Subcutaneous adipose tissue (tissue), 4 donors: ENCODE measurements around the gene MLIP. TPM values are rescaled to one million over a fixed set of nuclear protein-coding genes. Genes with fewer than 3 reads are reported as not detected.

Experiments
- total RNA-seq, 4 donors: library from RNA; depleted of rRNA; stranded (reverse); fragments of >200 nt; gene quantifications; one replicate each; pipeline ENCODE4 v1.1.0, GENCODE V29; 2016
- TF ChIP-seq, protein P1 (sequence below): fragments of 450-650 bp; IDR thresholded peaks from one replicate; pipeline ENCODE4 v1.5.1; 2016; ENCODE audit warnings: low read depth, mild to moderate bottlenecking, control low read depth, antibody characterized with exemption, moderate library complexity

The MLIP gene
- total RNA-seq, 4 donors from 2014 or later, result 0.51 to 10.1 (median 4.6) TPM

DNA sequence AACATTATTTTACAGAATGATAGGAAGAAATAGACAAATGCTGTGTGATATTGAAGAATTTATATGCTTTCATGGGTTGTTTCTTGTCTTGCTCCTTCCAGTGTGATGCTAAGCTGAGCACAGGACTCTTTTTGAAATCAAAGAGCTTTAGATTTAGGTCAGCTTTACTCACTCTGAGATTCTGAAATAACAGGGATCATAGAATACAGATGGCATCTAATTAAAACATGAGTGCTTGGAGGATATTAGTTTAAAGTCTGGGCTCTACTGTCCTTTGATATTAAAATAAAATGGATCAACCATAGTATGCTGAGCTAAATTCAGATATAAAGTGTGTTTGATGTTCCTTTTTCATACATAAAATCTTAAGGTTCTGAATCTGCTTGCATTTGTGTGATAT lies 29.6 kb downstream of the MLIP start:
- TF ChIP-seq, protein P1, sequence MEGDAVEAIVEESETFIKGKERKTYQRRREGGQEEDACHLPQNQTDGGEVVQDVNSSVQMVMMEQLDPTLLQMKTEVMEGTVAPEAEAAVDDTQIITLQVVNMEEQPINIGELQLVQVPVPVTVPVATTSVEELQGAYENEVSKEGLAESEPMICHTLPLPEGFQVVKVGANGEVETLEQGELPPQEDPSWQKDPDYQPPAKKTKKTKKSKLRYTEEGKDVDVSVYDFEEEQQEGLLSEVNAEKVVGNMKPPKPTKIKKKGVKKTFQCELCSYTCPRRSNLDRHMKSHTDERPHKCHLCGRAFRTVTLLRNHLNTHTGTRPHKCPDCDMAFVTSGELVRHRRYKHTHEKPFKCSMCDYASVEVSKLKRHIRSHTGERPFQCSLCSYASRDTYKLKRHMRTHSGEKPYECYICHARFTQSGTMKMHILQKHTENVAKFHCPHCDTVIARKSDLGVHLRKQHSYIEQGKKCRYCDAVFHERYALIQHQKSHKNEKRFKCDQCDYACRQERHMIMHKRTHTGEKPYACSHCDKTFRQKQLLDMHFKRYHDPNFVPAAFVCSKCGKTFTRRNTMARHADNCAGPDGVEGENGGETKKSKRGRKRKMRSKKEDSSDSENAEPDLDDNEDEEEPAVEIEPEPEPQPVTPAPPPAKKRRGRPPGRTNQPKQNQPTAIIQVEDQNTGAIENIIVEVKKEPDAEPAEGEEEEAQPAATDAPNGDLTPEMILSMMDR, result no peak

DNA sequence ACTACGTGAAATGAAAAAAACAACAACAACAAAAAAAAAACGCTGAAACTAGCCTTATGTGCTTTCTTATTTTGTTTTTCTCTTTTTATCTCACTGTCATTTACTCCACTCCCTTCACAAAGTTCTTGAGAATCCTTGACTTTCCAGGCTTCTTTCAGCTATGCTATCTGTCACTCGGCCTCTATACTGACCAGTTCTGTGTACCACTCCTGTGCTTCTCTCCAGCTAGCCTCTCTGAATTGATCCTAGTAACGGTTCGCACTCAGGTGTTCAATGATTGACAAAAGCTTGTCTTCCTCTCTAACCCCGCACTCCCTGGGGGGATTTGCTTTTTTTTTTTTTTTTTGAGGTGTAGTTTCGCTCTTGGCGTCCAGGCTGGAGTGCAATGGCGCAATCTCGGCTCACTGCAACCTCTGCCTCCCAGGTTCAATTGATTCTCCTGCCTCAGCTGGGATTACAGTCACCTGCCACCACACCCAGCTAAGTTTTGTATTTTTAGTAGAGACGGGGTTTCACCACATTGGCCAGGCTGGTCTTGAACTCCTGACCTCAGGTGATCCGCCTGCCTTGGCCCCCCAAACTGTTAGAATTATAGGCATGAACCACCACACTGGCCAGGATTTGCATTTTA lies 31.8 kb downstream of the MLIP start:
- TF ChIP-seq, protein P1, result no peak

DNA sequence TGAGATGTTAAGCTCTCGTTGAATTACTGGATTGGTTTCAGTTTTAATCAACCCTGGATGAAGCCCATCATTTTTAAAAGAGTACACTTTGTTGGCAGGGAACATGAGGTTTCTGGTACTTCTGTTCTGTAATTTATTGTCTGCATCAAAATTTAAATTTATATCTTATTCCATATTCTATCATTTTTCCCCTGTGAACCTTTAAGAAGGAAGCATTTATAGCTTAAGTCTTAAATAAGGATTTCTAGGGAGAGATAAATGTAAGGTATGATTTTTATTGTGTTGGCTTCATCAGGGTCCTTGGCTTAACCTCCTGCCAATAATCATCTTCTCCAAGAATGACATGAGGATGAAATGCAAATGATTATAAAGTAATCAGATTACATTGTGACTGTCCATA lies 40.6 kb downstream of the MLIP start:
- TF ChIP-seq, protein P1, result no peak

DNA sequence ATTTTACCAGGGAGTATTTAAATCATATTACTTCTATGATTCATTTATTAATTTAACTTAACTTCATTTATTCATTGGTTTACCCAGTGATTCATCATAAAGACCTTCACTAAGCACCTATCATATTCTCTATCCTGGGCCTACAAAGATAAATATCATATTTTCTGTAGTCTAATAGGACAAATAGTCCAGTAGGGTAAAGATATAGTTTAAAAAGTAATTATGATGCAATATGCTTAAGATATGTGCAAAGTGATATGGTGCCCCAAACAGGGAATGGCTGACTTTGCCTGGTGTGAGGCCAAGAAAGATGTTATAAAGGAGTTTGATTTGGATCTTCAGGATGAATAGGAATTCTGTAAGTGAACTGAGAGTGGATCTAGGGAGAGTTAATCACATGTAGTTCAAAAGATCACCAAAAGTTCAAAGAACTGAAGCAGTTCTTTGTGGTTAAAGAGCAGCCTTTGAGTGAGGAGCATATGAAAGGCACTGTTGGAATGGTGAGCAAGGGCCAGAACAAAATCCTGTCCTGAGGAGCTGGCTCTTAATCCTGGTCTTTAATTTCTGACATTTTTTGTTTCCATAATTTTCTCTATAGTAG lies 45.5 kb downstream of the MLIP start:
- TF ChIP-seq, protein P1, result no peak

DNA sequence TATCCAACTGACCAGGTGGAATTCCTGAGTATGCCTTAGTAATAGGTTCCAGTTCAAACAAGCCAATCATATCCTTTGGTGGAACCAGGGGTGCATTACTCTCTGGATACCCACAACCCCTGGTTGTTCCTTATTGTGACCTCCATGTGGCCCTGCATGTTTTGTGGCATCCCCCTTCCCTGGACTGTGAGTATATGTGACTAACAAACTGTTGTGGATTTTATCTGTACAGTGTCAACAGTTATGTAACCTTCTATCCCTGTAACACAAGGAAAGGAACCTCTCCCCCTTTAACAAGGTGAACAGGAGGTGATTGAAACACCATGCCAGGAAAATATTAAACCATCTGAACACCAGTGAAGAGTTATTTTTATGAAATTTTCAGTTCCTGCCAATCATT lies 46.2 kb downstream of the MLIP start:
- TF ChIP-seq, protein P1, result no peak

DNA sequence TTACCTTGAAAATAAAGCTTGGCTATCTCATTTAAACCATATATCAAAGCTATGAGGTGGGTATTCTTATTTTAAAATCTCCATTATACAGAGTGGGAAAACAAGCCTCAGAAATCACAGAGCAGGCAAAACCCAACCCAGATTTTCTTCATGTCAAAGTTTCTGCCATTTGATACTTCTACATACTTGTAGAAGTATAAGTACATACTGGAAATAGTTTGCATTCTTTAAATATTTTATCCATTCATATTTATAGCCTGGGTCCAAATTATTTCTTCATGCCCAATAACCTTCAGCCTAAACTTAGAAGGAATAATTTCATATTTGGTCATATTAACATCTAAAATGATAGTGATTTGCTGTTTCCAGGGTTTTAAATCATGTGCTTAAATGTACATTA lies 61.8 kb downstream of the MLIP start:
- TF ChIP-seq, protein P1, result no peak

DNA sequence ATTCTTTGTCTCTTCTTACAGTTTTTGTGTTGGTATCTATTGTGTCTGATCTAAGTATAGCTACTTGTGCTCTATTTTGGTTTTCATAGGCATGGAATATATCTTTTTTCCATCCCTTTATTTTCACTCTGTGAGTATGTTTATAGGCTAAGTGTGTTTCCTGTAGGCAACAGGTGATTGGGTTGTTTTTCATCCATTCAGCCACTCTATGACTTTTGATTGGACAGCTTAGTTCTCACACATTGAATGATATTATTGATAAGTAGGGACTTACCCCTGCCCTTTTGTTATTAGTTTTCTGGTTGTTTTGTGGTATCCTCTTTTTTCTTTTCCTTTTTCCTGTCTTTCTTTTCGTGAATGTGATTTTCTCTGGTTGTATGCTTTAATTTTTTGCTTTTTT lies 67.9 kb downstream of the MLIP start:
- TF ChIP-seq, protein P1, result no peak
